Progenitor cell of endocrine pancreas (in vitro differentiated cells): ENCODE measurements around the gene ASAH2B. TPM values are rescaled to one million over a fixed set of nuclear protein-coding genes. Genes with fewer than 3 reads are reported as not detected.

ENCODE experiments used
- DNase-seq: peaks from one replicate; pipeline ENCODE4 v3.0.0; 2021; ENCODE audit warnings: low spot score; ENCODE audit not compliant: unreplicated experiment
- H3K27ac Mint-ChIP-seq: 2 replicates; pipeline ENCODE4 v1.8.0; 2021; ENCODE audit warnings: mild to moderate bottlenecking, moderate library complexity, mixed read lengths
- H3K27me3 Mint-ChIP-seq: 2 replicates; pipeline ENCODE4 v1.8.0; 2021; ENCODE audit warnings: mixed read lengths
- H3K36me3 Mint-ChIP-seq: 2 replicates; pipeline ENCODE4 v1.8.0; 2022; ENCODE audit warnings: mixed read lengths; ENCODE audit not compliant: insufficient read depth
- H3K4me1 Mint-ChIP-seq: 2 replicates; pipeline ENCODE4 v1.8.0; 2021; ENCODE audit warnings: low read depth, mixed read lengths
- H3K4me3 Mint-ChIP-seq: 2 replicates; pipeline ENCODE4 v1.8.0; 2021; ENCODE audit warnings: low read depth, mild to moderate bottlenecking, moderate library complexity, mixed read lengths
- H3K9me3 Mint-ChIP-seq: 2 replicates; pipeline ENCODE4 v1.8.0; 2021; ENCODE audit warnings: low read depth, mixed read lengths
- total RNA-seq: library from RNA; stranded (reverse); gene quantifications from 2 replicates; pipeline ENCODE4 v1.2.1, GENCODE V29; 2021
- TF ChIP-seq, protein P1 (sequence below): fragments of 200-600 bp; sonication (generic); IDR thresholded peaks from one replicate; pipeline ENCODE4 v1.5.0; 2021; ENCODE audit warnings: antibody characterized with exemption, mild to moderate bottlenecking; ENCODE audit not compliant: unreplicated experiment

ASAH2B gene
- total RNA-seq, 1 donor from 2014 or later: 7.2 TPM

DNA sequence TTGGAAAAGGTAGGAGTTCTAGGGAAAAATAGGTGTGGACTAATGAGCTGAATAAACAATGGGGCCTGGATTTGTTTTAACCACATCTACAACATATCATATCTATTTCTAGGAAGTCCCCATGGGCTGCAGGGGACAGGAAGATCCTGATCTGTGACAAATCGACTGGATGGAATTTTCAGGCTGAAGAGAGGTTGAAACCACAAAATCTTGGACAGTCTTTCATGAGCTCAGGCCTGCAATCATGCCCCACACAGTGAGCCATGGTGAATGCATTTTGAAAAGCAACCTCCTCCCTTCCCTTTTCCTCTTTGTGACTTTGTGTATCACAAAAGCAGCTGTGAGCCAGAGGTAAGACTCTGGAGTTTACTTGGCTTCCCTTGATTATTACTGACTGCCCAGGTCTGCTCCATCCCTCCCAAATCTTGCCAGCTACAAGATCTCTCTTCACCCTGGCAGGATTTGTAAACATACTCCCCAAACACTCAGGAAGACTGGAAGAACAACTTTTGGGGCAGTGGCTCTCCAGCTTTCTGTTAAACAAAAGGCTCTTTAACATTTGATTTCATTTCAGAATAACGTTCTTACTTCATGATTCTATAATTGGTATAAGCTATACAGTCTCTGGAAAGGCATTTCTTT is 66.4 kb downstream of the ASAH2B start:
- Mint-ChIP-seq H3K4me1 (peaks cover 34% of the 10 kb centered on the region), H3K4me3 (no peak overlapping the region), H3K27me3 (no peaks in the 10 kb centered on the region), H3K36me3 (peaks cover 4% of the 10 kb centered on the region), H3K27ac (peak overlapping the region; percentile 78), H3K9me3 (no peaks in the 10 kb centered on the region)
- no peak for DNase-seq
- TF ChIP-seq, protein P1, sequence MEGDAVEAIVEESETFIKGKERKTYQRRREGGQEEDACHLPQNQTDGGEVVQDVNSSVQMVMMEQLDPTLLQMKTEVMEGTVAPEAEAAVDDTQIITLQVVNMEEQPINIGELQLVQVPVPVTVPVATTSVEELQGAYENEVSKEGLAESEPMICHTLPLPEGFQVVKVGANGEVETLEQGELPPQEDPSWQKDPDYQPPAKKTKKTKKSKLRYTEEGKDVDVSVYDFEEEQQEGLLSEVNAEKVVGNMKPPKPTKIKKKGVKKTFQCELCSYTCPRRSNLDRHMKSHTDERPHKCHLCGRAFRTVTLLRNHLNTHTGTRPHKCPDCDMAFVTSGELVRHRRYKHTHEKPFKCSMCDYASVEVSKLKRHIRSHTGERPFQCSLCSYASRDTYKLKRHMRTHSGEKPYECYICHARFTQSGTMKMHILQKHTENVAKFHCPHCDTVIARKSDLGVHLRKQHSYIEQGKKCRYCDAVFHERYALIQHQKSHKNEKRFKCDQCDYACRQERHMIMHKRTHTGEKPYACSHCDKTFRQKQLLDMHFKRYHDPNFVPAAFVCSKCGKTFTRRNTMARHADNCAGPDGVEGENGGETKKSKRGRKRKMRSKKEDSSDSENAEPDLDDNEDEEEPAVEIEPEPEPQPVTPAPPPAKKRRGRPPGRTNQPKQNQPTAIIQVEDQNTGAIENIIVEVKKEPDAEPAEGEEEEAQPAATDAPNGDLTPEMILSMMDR: no peak

DNA sequence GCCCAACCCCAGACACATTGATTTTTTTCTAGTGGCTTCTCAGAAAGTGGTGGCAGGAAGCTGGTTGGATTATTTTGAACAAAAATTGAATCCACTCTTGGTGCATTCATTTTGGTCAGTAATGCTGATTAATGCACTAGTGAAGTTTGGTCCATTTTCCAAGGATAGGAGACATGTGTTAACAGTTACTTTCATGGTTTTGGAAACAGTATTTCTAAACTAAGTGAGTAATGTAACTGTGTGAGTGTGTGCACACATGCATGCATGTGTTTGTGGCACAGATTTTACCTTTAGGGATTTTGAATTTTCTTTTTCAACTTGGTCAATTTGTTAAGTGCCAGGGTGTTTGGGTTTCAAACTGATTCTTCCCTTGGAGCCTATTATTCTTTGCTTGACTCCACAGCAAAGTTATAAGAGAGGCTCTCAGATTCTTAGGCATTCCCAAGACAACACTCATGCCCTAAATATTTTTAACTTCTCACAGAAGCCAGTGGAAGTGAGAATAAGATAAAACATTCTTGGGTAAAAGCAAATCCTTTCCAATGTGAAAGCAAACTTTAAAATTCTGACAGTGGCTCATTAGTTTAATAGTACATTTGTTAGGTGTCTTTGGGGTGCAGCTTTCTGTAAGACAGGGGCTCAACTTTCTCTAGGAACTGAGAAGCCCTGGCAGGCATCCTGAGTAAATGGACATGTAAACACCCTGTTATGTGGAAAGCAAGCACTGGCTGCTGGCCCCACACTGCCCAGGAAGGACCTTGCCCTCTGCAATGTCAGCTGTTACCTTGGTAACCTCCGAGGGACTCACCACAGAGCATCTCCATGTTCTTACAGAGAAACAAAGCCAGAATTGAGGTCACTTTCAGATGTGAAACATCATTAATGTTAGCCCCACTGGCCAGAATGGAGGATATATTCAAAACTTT is 68.4 kb downstream of the ASAH2B start:
- H3K36me3 Mint-ChIP-seq: peaks cover 4% of the 10 kb centered on the region
- no peaks in the 10 kb centered on the region for H3K27me3 Mint-ChIP-seq
- TF ChIP-seq, protein P1: no peak
- peaks cover 34% of the 10 kb centered on the region for H3K4me1 Mint-ChIP-seq
- H3K4me3 Mint-ChIP-seq: no peak overlapping the region
- H3K9me3 Mint-ChIP-seq: no peaks in the 10 kb centered on the region
- DNase-seq: no peak
- peak overlapping the region; percentile 52 for H3K27ac Mint-ChIP-seq

Other genes with a start within 250 kb of the ASAH2B start
- 25.0 and 28.5 TPM in 2 replicates for gene SGMS1, start 116.0 kb upstream of the ASAH2B start, total RNA-seq
- gene A1CF, start 145.7 kb downstream of the ASAH2B start, total RNA-seq: 29.5 and 29.9 TPM in 2 replicates